HepG2 (cell line): Measurements from ENCODE around the gene CSTPP1. TPM values are rescaled to one million over a fixed set of nuclear protein-coding genes. Genes with fewer than 3 reads are reported as not detected.

Source experiments
- FOXK2 ChIP-seq: fragments of 450-650 bp; IDR thresholded peaks from 2 replicates; pipeline ENCODE4 v1.6.1; 2016
- MAFK ChIP-seq, 2 experiments: IDR thresholded peaks in 1 of 2; conservative IDR thresholded peaks in 1 of 2; 2 replicates each; pipeline ENCODE4 v1.6.1; 2011; ENCODE audit warnings: improper control_type of control experiment in 2 of 2, low read length in 2 of 2
- MAZ ChIP-seq, 2 experiments: sonication (generic) in 1 of 2; formaldehyde crosslinking in 1 of 2; IDR thresholded peaks; 2 replicates each; pipeline versions ENCODE4 v1.5.0 to v1.6.1; 2012 to 2020; ENCODE audit warnings: low read depth in 2 of 2, mild to moderate bottlenecking in 2 of 2, borderline replicate concordance in 1 of 2, improper control_type of control experiment in 1 of 2, low read length in 1 of 2, missing genetic modification reagents in 1 of 2, moderate library complexity in 1 of 2
- PTBP1 ChIP-seq: fragments of 200-400 bp; formaldehyde crosslinking; IDR thresholded peaks from 2 replicates; pipeline ENCODE4 v1.6.1; 2018; ENCODE audit warnings: low read length, low read depth; ENCODE audit not compliant: poor library complexity, severe bottlenecking
- RFX5 ChIP-seq: IDR thresholded peaks from 2 replicates; pipeline ENCODE4 v1.6.1; 2011; ENCODE audit warnings: low read depth, low read length, improper control_type of control experiment
- SAP130 ChIP-seq: IDR thresholded peaks from 2 replicates; pipeline ENCODE4 v1.6.1; 2016; ENCODE audit warnings: low read depth
- SOX6 ChIP-seq, 2 experiments: fragments of 450-650 bp in 1 of 2; sonication (generic) in 1 of 2; formaldehyde crosslinking in 1 of 2; IDR thresholded peaks; 2 replicates each; pipeline versions ENCODE4 v1.4.0 to v1.6.1; 2017 to 2020; ENCODE audit warnings: antibody characterized with exemption in 1 of 2, mild to moderate bottlenecking in 1 of 2, missing genetic modification reagents in 1 of 2
- ZNF781 ChIP-seq: sonication (generic); formaldehyde crosslinking; IDR thresholded peaks from 2 replicates; pipeline ENCODE4 v1.5.1; 2020; ENCODE audit warnings: borderline replicate concordance, mild to moderate bottlenecking, missing genetic modification reagents; ENCODE audit errors: not compliant biosample characterization
- ZNF850 ChIP-seq: sonication (generic); formaldehyde crosslinking; conservative IDR thresholded peaks from 2 replicates; pipeline ENCODE4 v1.9.0; 2021; ENCODE audit warnings: mild to moderate bottlenecking, missing genetic modification reagents
- polyA plus RNA-seq, 8 experiments: library from polyadenylated mRNA; depleted of rRNA in 3 of 8; stranded (reverse) in 7 of 8; unstranded in 1 of 8; fragments of >200 nt; fragmentation: Illumina TruSeq in 4 of 8; extraction: Trizol in 4 of 8; gene quantifications; 2 replicates each; pipeline versions ENCODE4 v1.2.1 to v1.2.3, GENCODE V29; 2011 to 2016; ENCODE audit warnings: low read depth in 4 of 8, missing spikeins in 1 of 8, mixed read lengths in 1 of 8; ENCODE audit not compliant: insufficient read depth in 1 of 8
- total RNA-seq, 5 experiments: library from RNA; depleted of rRNA; stranded (reverse); fragments of >200 nt; fragmentation: Illumina TruSeq; extraction: Trizol; gene quantifications; 2 replicates each; pipeline ENCODE4 v1.2.3, GENCODE V29; 2016; ENCODE audit warnings: low read depth in 1 of 5
- TF ChIP-seq, protein P1 (sequence below): sonication (generic); formaldehyde crosslinking; IDR thresholded peaks from 2 replicates; pipeline ENCODE4 v1.9.0; 2022; ENCODE audit warnings: low read depth, missing genetic modification reagents
- TF ChIP-seq, protein P2 (sequence below): sonication (generic); formaldehyde crosslinking; IDR thresholded peaks from 2 replicates; pipeline ENCODE4 v1.8.1; 2022; ENCODE audit warnings: low read depth, mild to moderate bottlenecking, missing genetic modification reagents
- TF ChIP-seq, protein P3 (sequence below): sonication (generic); formaldehyde crosslinking; IDR thresholded peaks from 2 replicates; pipeline ENCODE4 v1.5.0; 2020; ENCODE audit warnings: missing genetic modification reagents
- TF ChIP-seq, protein P4 (sequence below): IDR thresholded peaks from 2 replicates; pipeline ENCODE4 v1.6.1; 2016; ENCODE audit warnings: missing biosample characterization, missing genetic modification reagents, low read depth

CSTPP1 gene
- total and polyA plus RNA-seq, 2 of the 13 experiments (the other 11 are each of a cell fraction or from before 2014, with no cell fraction given): 12.3 to 14.6 TPM

DNA sequence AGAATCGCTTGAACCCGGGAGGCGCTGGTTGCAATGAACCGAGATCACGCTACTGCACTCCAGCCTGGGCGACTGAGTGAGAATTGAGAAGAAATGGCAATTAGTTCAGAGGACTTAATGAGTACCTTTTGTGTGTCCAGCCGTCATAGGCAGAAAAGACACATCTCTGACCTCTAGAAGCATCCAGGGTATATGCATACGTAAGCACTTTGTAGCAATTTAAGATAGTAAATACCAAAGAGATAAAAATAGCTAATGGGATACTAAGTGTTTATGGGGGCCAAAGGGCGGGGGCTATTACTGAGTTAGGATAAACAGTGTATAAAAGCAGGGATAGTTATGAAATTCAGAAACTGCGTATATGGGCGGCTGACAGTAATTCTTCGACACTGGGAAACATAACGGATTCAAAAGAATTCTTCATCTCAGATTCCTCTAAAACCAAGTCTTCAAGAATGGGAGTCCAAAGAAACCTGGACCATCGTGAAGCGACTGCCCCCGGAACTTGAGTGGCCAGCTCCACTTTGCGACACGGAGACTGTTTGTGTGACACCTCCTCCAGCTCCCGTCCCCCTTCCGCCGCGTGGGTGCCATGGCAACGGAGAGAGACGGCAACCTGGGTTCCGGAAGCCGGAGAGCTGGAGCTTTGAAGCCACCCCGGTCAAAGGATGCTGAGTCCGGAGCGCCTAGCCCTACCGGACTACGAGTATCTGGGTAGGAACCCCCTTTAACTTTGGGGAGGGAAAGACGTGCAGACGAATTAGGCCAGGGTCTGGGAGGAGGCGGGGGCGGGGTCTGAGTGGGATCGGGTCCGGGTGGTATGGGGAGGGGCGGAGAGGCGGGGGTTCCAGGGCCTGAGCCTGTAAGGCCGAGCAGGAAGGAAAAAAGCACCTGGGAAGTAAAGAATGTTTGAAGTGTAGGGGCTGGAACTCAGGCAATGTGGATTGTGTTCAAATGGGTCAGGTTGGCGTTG is at the start of gene CSTPP1 (continued):
- TF ChIP-seq, protein P1, sequence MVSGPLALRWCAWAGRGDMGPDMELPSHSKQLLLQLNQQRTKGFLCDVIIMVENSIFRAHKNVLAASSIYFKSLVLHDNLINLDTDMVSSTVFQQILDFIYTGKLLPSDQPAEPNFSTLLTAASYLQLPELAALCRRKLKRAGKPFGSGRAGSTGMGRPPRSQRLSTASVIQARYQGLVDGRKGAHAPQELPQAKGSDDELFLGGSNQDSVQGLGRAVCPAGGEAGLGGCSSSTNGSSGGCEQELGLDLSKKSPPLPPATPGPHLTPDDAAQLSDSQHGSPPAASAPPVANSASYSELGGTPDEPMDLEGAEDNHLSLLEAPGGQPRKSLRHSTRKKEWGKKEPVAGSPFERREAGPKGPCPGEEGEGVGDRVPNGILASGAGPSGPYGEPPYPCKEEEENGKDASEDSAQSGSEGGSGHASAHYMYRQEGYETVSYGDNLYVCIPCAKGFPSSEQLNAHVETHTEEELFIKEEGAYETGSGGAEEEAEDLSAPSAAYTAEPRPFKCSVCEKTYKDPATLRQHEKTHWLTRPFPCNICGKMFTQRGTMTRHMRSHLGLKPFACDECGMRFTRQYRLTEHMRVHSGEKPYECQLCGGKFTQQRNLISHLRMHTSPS (CRISPR knock-in tag): no peak
- TF ChIP-seq MAZ (IDR thresholded peaks at IDR 0.05; ENCODE audit: borderline replicate concordance, low read depth, low read length) (peak; percentile 67), MAZ (CRISPR knock-in tag; IDR thresholded peaks at IDR 0.05; ENCODE audit: low read depth) (peak; percentile 70), SOX6 (IDR thresholded peaks at IDR 0.05) (no peak), SOX6 (CRISPR knock-in tag; IDR thresholded peaks at IDR 0.05) (no peak), RFX5 (peak; percentile 43; the same call in 1 of the 2 replicates), FOXK2 (no peak), SAP130 (CRISPR knock-in tag) (peak; percentile 93), ZNF850 (CRISPR knock-in tag) (no peak), ZNF781 (CRISPR knock-in tag) (no peak), PTBP1 (no peak), MAFK (conservative IDR thresholded peaks at IDR 0.05 in 1 of 2, IDR thresholded peaks at IDR 0.05 in 1 of 2; ENCODE audit: low read length in 2 of 2) (peak; percentile 52 to 80)
- TF ChIP-seq, protein P2, sequence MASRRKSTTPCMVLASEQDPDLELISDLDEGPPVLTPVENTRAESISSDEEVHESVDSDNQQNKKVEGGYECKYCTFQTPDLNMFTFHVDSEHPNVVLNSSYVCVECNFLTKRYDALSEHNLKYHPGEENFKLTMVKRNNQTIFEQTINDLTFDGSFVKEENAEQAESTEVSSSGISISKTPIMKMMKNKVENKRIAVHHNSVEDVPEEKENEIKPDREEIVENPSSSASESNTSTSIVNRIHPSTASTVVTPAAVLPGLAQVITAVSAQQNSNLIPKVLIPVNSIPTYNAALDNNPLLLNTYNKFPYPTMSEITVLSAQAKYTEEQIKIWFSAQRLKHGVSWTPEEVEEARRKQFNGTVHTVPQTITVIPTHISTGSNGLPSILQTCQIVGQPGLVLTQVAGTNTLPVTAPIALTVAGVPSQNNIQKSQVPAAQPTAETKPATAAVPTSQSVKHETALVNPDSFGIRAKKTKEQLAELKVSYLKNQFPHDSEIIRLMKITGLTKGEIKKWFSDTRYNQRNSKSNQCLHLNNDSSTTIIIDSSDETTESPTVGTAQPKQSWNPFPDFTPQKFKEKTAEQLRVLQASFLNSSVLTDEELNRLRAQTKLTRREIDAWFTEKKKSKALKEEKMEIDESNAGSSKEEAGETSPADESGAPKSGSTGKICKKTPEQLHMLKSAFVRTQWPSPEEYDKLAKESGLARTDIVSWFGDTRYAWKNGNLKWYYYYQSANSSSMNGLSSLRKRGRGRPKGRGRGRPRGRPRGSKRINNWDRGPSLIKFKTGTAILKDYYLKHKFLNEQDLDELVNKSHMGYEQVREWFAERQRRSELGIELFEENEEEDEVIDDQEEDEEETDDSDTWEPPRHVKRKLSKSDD (CRISPR knock-in tag): no peak
- TF ChIP-seq, protein P3, sequence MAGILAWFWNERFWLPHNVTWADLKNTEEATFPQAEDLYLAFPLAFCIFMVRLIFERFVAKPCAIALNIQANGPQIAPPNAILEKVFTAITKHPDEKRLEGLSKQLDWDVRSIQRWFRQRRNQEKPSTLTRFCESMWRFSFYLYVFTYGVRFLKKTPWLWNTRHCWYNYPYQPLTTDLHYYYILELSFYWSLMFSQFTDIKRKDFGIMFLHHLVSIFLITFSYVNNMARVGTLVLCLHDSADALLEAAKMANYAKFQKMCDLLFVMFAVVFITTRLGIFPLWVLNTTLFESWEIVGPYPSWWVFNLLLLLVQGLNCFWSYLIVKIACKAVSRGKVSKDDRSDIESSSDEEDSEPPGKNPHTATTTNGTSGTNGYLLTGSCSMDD (CRISPR knock-in tag): no peak
- TF ChIP-seq, protein P4, sequence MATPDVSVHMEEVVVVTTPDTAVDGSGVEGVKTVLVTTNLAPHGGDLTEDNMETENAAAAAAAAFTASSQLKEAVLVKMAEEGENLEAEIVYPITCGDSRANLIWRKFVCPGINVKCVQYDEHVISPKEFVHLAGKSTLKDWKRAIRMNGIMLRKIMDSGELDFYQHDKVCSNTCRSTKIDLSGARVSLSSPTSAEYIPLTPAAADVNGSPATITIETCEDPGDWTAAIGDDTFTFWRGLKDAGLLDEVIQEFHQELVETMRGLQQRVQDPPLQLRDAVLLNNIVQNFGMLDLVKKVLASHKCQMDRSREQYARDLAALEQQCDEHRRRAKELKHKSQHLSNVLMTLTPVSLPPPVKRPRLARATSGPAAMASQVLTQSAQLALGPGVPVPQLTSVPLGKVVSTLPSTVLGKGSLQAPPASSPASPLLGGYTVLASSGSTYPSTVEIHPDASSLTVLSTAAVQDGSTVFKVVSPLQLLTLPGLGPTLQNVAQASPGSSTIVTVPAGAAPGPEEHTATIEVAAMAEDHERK (CRISPR knock-in tag): no peak
